HUES6 (cell line): ENCODE data around the gene CCDC198.

Source experiments
- H3K27ac ChIP-seq: 2 replicates; pipeline ENCODE4 v1.7.0; 2013; ENCODE audit warnings: low read depth, mild to moderate bottlenecking, low read length, inconsistent platforms
- H3K27me3 ChIP-seq: 2 replicates; pipeline ENCODE4 v1.6.1; 2013; ENCODE audit warnings: low read length; ENCODE audit not compliant: control insufficient read depth, insufficient read depth
- H3K36me3 ChIP-seq: 2 replicates; pipeline ENCODE4 v1.6.1; 2013; ENCODE audit warnings: low read length; ENCODE audit not compliant: control insufficient read depth, insufficient read depth
- H3K4me1 ChIP-seq: 2 replicates; pipeline ENCODE4 v1.6.1; 2013; ENCODE audit warnings: low read length; ENCODE audit not compliant: control insufficient read depth, insufficient read depth
- H3K4me3 ChIP-seq: 2 replicates; pipeline ENCODE4 v1.5.1; 2013; ENCODE audit warnings: low read depth, low read length
- H3K9ac ChIP-seq: one replicate; pipeline ENCODE4 v1.6.1; 2013; ENCODE audit warnings: mild to moderate bottlenecking, low read length
- H3K9me3 ChIP-seq: 2 replicates; pipeline ENCODE4 v1.6.1; 2013; ENCODE audit warnings: low read depth, low read length; ENCODE audit not compliant: control insufficient read depth, insufficient read depth

Gene CCDC198

GRCh38 chr14:57495416-57495815 is 1.8 kb upstream of the CCDC198 start:
- no peak overlapping the region for H3K27ac ChIP-seq
- no peak overlapping the region for H3K9ac ChIP-seq
- no peaks in the 10 kb centered on the region for H3K36me3 ChIP-seq
- no peaks in the 10 kb centered on the region for H3K9me3 ChIP-seq
- peaks cover 13% of the 10 kb centered on the region for H3K4me1 ChIP-seq
- no peak overlapping the region for H3K4me3 ChIP-seq
- no peaks in the 10 kb centered on the region for H3K27me3 ChIP-seq

GRCh38 chr14:57492859-57493258 is 798 bp downstream of the CCDC198 start:
- Histone ChIP-seq H3K36me3 (no peaks in the 10 kb centered on the region), H3K27me3 (no peaks in the 10 kb centered on the region), H3K9me3 (no peaks in the 10 kb centered on the region), H3K4me1 (peaks cover 13% of the 10 kb centered on the region), H3K4me3 (no peak overlapping the region), H3K27ac (no peak overlapping the region), H3K9ac (no peak overlapping the region)

- peaks cover 13% of the 10 kb centered on the region for H3K4me1 ChIP-seq
- H3K36me3 ChIP-seq, result no peaks in the 10 kb centered on the region
- no peak overlapping the region for H3K27ac ChIP-seq
- H3K27me3 ChIP-seq, result no peaks in the 10 kb centered on the region
- no peak overlapping the region for H3K4me3 ChIP-seq
- H3K9ac ChIP-seq, result no peak overlapping the region
- no peaks in the 10 kb centered on the region for H3K9me3 ChIP-seq
These were observed 2.0 kb downstream of the CCDC198 start for GRCh38 chr14:57491640-57492039.

GRCh38 chr14:57487771-57488170 is 5.9 kb downstream of the CCDC198 start:
- no peak overlapping the region for H3K27ac ChIP-seq
- no peaks in the 10 kb centered on the region for H3K4me1 ChIP-seq
- no peak overlapping the region for H3K9ac ChIP-seq
- no peaks in the 10 kb centered on the region for H3K36me3 ChIP-seq
- no peak overlapping the region for H3K4me3 ChIP-seq
- H3K9me3 ChIP-seq, result no peaks in the 10 kb centered on the region
- no peaks in the 10 kb centered on the region for H3K27me3 ChIP-seq

GRCh38 chr14:57486767-57487379 is 6.8 kb downstream of the CCDC198 start:
- H3K36me3 ChIP-seq, result no peaks in the 10 kb centered on the region
- H3K9me3 ChIP-seq, result no peaks in the 10 kb centered on the region
- no peaks in the 10 kb centered on the region for H3K4me1 ChIP-seq
- H3K9ac ChIP-seq, result no peak overlapping the region
- H3K4me3 ChIP-seq, result no peak overlapping the region
- no peak overlapping the region for H3K27ac ChIP-seq
- H3K27me3 ChIP-seq, result no peaks in the 10 kb centered on the region

- Histone ChIP-seq H3K36me3 (no peaks in the 10 kb centered on the region), H3K9me3 (no peaks in the 10 kb centered on the region), H3K27me3 (no peaks in the 10 kb centered on the region), H3K9ac (no peak overlapping the region), H3K27ac (no peak overlapping the region), H3K4me3 (no peak overlapping the region), H3K4me1 (no peaks in the 10 kb centered on the region)
These were observed 8.0 kb downstream of the CCDC198 start for GRCh38 chr14:57485635-57486034.

- Histone ChIP-seq H3K4me3 (no peak overlapping the region), H3K4me1 (no peaks in the 10 kb centered on the region), H3K27me3 (no peaks in the 10 kb centered on the region), H3K27ac (no peak overlapping the region), H3K36me3 (no peaks in the 10 kb centered on the region), H3K9me3 (no peaks in the 10 kb centered on the region), H3K9ac (no peak overlapping the region)
These were observed 11.5 kb downstream of the CCDC198 start for GRCh38 chr14:57482120-57482519.

GRCh38 chr14:57480051-57480450 is 13.6 kb downstream of the CCDC198 start:
- Histone ChIP-seq H3K9ac (no peak overlapping the region), H3K27me3 (no peaks in the 10 kb centered on the region), H3K27ac (no peak overlapping the region), H3K9me3 (no peaks in the 10 kb centered on the region), H3K4me3 (no peak overlapping the region), H3K36me3 (no peaks in the 10 kb centered on the region), H3K4me1 (no peaks in the 10 kb centered on the region)

GRCh38 chr14:57479197-57479596 is 14.5 kb downstream of the CCDC198 start:
- no peak overlapping the region for H3K9ac ChIP-seq

GRCh38 chr14:57478050-57478449 is 15.6 kb downstream of the CCDC198 start:
- H3K36me3 ChIP-seq, result no peaks in the 10 kb centered on the region
- no peaks in the 10 kb centered on the region for H3K9me3 ChIP-seq
- no peaks in the 10 kb centered on the region for H3K4me1 ChIP-seq
- H3K9ac ChIP-seq, result no peak overlapping the region
- no peak overlapping the region for H3K4me3 ChIP-seq
- H3K27me3 ChIP-seq, result no peaks in the 10 kb centered on the region
- H3K27ac ChIP-seq, result no peak overlapping the region

More at GRCh38 chr14:57479197-57479596, 14.5 kb downstream of the CCDC198 start:
- no peak overlapping the region for H3K4me3 ChIP-seq
- no peaks in the 10 kb centered on the region for H3K36me3 ChIP-seq
- no peaks in the 10 kb centered on the region for H3K4me1 ChIP-seq
- H3K27ac ChIP-seq, result no peak overlapping the region
- H3K9me3 ChIP-seq, result no peaks in the 10 kb centered on the region
- H3K27me3 ChIP-seq, result no peaks in the 10 kb centered on the region

GRCh38 chr14:57470909-57471308 is 22.7 kb downstream of the CCDC198 start:
- no peak overlapping the region for H3K9ac ChIP-seq
- H3K27me3 ChIP-seq, result no peaks in the 10 kb centered on the region
- peaks cover 6% of the 10 kb centered on the region for H3K9me3 ChIP-seq
- H3K4me3 ChIP-seq, result no peak overlapping the region
- no peak overlapping the region for H3K27ac ChIP-seq
- H3K4me1 ChIP-seq, result no peaks in the 10 kb centered on the region
- H3K36me3 ChIP-seq, result no peaks in the 10 kb centered on the region
